H1 (cell line): Measurements from ENCODE around the gene CEBPA. TPM values are rescaled to one million over a fixed set of nuclear protein-coding genes. Genes with fewer than 3 reads are reported as not detected.

Source experiments
- BCL11A ChIP-seq, 2 experiments: IDR thresholded peaks; one replicate each; pipeline ENCODE4 v1.6.1; 2011; ENCODE audit warnings: low read depth in 2 of 2, low read length in 2 of 2, mild to moderate bottlenecking in 2 of 2
- CHD2 ChIP-seq: IDR thresholded peaks from 2 replicates; pipeline ENCODE4 v1.6.1; 2012; ENCODE audit warnings: low read length, improper control_type of control experiment
- EGR1 ChIP-seq: IDR thresholded peaks from 2 replicates; pipeline ENCODE4 v1.6.1; 2011; ENCODE audit warnings: low read depth, low read length, borderline replicate concordance
- KDM1A ChIP-seq: fragments of 200-600, 300-600 bp; sonication (generic); IDR thresholded peaks from 2 replicates; pipeline ENCODE4 v1.7.1; 2016; ENCODE audit warnings: mild to moderate bottlenecking, low read length, borderline replicate concordance
- SIX5 ChIP-seq: IDR thresholded peaks from 2 replicates; pipeline ENCODE4 v1.6.1; 2011; ENCODE audit warnings: mild to moderate bottlenecking, low read depth, low read length
- TEAD4 ChIP-seq: IDR thresholded peaks from 2 replicates; pipeline ENCODE4 v1.6.1; 2012; ENCODE audit warnings: low read depth, low read length, inconsistent platforms, mixed read lengths
- polyA plus RNA-seq, 7 experiments: library from polyadenylated mRNA; depleted of rRNA in 3 of 7; stranded (reverse) in 5 of 7; unstranded in 2 of 7; fragments of >200 nt in 5 of 7; fragments of 200-250 nt in 2 of 7; gene quantifications; 1 replicate in 5 of 7; 2 replicates in 1 of 7; 4 replicates in 1 of 7; pipeline versions ENCODE4 v1.2.1 to v1.2.3, GENCODE V29; 2011 to 2013; ENCODE audit warnings: missing spikeins in 2 of 7, mixed read lengths in 2 of 7
- total RNA-seq: library from RNA; stranded (reverse); fragmentation: NEBNext Ultra II Directional; extraction: Animal tissue kit (Norgen Biotek cat#: 25700); gene quantifications from 2 replicates; pipeline ENCODE4 v1.2.1, GENCODE V29; 2021
- TF ChIP-seq, protein P1 (sequence below): fragments of 300-600 bp; sonication (generic); IDR thresholded peaks from 2 replicates; pipeline ENCODE4 v1.7.1; 2012; ENCODE audit warnings: low read length, moderate library complexity, mild to moderate bottlenecking, inconsistent platforms; ENCODE audit not compliant: insufficient replicate concordance

CEBPA gene
- total and polyA plus RNA-seq, 2 of the 8 experiments (the other 6 are each of a cell fraction or from before 2014, with no cell fraction given), result 2.0 to 2.7 TPM

DNA sequence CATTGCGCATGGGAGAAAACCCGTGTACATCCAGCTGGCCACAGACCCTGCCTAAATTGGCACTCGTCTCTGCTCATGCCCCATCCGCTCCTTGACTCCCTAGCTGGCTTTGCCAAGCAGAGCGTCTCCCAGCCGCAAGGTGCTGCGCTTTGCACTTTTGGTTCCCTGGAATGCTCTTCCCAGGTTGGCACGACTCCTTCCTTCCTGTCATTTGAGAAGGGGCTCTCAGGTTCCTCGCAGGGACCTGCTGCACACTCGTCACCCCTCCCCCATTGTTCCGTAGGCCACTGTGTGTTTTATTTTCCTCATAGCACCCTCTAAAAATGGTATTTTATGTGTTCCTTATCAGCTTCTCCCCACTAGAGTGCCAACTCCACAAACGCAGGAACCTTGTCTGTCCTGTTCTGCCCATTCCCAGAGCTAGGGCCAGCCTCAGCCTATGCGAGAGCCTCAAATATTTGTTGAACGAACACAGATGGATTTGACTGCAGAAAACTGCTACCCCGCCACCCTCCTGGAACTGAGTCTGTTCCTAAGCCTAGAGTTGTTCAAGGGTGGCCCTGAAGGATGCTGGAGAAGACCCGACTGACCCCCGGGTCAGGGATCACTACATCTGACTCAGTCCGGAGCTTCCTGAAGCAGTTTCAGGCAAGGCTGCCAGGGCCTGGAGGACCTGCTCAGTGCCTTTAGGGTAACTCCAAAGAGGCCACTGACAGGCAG lies 8.4 kb upstream of the CEBPA start (continued):
- TF ChIP-seq KDM1A, result no peak
- TF ChIP-seq BCL11A (IDR thresholded peaks at IDR 0.05; ENCODE audit: low read depth in 2 of 2, low read length in 2 of 2), result no peak
- TF ChIP-seq, protein P1, sequence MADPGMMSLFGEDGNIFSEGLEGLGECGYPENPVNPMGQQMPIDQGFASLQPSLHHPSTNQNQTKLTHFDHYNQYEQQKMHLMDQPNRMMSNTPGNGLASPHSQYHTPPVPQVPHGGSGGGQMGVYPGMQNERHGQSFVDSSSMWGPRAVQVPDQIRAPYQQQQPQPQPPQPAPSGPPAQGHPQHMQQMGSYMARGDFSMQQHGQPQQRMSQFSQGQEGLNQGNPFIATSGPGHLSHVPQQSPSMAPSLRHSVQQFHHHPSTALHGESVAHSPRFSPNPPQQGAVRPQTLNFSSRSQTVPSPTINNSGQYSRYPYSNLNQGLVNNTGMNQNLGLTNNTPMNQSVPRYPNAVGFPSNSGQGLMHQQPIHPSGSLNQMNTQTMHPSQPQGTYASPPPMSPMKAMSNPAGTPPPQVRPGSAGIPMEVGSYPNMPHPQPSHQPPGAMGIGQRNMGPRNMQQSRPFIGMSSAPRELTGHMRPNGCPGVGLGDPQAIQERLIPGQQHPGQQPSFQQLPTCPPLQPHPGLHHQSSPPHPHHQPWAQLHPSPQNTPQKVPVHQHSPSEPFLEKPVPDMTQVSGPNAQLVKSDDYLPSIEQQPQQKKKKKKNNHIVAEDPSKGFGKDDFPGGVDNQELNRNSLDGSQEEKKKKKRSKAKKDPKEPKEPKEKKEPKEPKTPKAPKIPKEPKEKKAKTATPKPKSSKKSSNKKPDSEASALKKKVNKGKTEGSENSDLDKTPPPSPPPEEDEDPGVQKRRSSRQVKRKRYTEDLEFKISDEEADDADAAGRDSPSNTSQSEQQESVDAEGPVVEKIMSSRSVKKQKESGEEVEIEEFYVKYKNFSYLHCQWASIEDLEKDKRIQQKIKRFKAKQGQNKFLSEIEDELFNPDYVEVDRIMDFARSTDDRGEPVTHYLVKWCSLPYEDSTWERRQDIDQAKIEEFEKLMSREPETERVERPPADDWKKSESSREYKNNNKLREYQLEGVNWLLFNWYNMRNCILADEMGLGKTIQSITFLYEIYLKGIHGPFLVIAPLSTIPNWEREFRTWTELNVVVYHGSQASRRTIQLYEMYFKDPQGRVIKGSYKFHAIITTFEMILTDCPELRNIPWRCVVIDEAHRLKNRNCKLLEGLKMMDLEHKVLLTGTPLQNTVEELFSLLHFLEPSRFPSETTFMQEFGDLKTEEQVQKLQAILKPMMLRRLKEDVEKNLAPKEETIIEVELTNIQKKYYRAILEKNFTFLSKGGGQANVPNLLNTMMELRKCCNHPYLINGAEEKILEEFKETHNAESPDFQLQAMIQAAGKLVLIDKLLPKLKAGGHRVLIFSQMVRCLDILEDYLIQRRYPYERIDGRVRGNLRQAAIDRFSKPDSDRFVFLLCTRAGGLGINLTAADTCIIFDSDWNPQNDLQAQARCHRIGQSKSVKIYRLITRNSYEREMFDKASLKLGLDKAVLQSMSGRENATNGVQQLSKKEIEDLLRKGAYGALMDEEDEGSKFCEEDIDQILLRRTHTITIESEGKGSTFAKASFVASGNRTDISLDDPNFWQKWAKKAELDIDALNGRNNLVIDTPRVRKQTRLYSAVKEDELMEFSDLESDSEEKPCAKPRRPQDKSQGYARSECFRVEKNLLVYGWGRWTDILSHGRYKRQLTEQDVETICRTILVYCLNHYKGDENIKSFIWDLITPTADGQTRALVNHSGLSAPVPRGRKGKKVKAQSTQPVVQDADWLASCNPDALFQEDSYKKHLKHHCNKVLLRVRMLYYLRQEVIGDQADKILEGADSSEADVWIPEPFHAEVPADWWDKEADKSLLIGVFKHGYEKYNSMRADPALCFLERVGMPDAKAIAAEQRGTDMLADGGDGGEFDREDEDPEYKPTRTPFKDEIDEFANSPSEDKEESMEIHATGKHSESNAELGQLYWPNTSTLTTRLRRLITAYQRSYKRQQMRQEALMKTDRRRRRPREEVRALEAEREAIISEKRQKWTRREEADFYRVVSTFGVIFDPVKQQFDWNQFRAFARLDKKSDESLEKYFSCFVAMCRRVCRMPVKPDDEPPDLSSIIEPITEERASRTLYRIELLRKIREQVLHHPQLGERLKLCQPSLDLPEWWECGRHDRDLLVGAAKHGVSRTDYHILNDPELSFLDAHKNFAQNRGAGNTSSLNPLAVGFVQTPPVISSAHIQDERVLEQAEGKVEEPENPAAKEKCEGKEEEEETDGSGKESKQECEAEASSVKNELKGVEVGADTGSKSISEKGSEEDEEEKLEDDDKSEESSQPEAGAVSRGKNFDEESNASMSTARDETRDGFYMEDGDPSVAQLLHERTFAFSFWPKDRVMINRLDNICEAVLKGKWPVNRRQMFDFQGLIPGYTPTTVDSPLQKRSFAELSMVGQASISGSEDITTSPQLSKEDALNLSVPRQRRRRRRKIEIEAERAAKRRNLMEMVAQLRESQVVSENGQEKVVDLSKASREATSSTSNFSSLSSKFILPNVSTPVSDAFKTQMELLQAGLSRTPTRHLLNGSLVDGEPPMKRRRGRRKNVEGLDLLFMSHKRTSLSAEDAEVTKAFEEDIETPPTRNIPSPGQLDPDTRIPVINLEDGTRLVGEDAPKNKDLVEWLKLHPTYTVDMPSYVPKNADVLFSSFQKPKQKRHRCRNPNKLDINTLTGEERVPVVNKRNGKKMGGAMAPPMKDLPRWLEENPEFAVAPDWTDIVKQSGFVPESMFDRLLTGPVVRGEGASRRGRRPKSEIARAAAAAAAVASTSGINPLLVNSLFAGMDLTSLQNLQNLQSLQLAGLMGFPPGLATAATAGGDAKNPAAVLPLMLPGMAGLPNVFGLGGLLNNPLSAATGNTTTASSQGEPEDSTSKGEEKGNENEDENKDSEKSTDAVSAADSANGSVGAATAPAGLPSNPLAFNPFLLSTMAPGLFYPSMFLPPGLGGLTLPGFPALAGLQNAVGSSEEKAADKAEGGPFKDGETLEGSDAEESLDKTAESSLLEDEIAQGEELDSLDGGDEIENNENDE, result no peak
- TF ChIP-seq TEAD4, result no peak
- no peak for TF ChIP-seq EGR1
- no peak for TF ChIP-seq CHD2
- TF ChIP-seq SIX5, result no peak
